ENCODE results near the gene MKNK1.

The MKNK1 gene

DNA sequence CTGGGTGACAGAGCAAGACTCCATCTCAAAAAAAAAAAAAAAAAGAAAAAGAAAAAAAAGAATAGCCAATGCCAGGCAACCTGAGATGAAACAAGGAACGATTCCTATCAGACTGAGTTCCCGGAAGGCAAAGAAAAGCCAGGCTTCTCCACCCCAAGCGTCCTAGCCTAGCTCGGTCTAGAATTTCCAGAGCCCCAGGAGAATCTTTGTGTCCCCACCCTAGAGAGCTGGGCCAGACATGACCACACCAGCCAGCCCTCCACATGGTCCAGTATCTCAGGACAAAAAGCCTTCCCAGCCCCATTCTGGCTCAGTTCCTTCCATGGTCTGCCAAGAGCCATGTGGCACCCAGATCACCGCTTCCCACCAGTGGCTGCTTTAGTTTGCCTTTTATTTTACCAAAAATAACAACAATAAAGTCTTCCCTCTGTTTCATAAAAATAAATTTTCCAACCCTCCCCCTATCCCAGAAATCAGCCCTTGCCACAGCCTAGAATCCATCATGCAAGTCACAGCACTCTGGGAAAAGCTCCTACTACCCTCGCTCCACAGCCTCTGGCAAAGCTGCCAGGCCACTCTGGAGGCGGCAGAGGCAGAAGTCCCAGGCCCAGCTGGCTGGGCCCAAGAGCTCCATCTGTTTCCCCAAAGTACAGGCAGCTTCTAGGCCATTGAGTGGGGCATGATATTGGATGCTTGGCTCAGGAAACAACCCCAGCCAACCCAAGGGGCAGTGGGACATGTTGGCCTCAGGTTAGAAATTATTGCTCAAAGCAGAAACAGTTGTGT is 3.5 kb upstream of the MKNK1 start:
- H3K4me3 ChIP-seq (ENCODE audit: low read depth in 1 of 2, low read length in 2 of 2) = no peak overlapping the region
- no peaks in the 10 kb centered on the region for H3K9me3 ChIP-seq (ENCODE audit: control insufficient read depth in 1 of 2, low read length in 2 of 2)
- H3K4me1 ChIP-seq (ENCODE audit: control insufficient read depth in 1 of 2, insufficient read depth in 2 of 2, low read length in 2 of 2) = peaks cover 6 to 25% of the 10 kb centered on the region in 2 donors
- no peak overlapping the region for H3K27ac ChIP-seq (ENCODE audit: low read length)
- H3K36me3 ChIP-seq (ENCODE audit: control insufficient read depth in 1 of 2, insufficient read depth in 2 of 2, low read length in 2 of 2) = peaks cover 21 to 28% of the 10 kb centered on the region in 2 donors
- no peaks in the 10 kb centered on the region for H3K27me3 ChIP-seq (ENCODE audit: low read depth, low read length)

DNA sequence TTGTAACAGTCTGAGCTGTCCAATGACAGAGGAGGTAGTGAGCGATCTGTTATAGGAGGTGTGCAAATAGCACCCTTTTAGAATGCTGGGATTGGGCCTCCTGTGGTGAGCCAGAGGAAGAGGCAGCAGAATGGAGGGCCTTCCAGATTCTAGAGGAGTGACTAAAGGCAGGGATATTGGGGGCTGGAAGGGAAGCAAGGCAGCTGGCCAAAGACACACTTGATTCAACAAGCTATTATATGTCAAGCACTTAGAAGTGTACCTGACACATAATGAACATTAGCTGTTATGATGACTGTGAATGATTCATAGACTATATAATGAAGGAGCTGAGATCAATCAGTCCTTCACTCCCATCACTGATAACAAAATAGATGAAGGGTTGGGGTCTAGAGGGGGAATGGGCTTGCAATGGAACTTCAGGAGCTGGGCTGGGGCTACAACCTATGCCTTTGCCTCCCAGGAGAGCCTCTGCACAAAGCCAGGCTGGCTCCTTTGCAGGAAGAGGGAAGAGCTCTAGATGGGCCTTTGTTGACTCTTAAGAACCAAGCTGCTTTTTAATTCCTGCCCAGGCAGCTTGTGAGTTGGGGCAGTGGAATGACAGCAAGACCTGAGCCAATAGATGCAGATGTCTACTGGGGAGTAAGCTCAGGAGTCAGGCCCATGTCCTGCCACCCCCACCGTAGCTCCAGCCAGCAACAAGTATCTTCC is 2.3 kb upstream of the MKNK1 start:
- peaks cover 21 to 24% of the 10 kb centered on the region in 2 donors for H3K36me3 ChIP-seq (ENCODE audit: control insufficient read depth in 1 of 2, insufficient read depth in 2 of 2, low read length in 2 of 2)
- H3K27ac ChIP-seq (ENCODE audit: low read length) = no peak overlapping the region
- no peak overlapping the region for H3K4me3 ChIP-seq (ENCODE audit: low read depth in 1 of 2, low read length in 2 of 2)
- H3K9me3 ChIP-seq (ENCODE audit: control insufficient read depth in 1 of 2, low read length in 2 of 2) = no peaks in the 10 kb centered on the region
- H3K27me3 ChIP-seq (ENCODE audit: low read depth, low read length) = no peaks in the 10 kb centered on the region
- H3K4me1 ChIP-seq (ENCODE audit: control insufficient read depth in 1 of 2, insufficient read depth in 2 of 2, low read length in 2 of 2) = peaks cover 6 to 20% of the 10 kb centered on the region in 2 donors

DNA sequence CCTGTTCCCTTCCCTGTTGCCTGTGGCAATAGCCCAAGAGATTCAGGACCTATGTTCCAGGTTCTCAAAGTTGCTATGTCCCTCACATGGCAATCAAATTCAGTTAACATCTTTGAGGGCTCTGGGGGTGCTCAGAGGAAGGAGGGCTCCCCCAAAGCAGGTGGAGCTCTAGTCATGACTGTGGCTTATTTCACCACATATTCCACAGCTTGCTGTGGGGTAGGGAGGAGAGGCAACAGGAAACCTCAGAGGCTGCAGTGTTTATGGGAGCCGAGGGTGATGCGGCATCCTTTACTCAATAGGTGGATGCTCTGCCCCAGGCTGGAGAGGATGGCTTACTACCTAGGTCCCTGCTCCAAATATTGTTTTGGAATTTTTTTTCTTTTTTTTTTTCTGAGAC is 1.2 kb upstream of the MKNK1 start:
- no peaks in the 10 kb centered on the region for H3K9me3 ChIP-seq (ENCODE audit: control insufficient read depth in 1 of 2, low read length in 2 of 2)
- H3K4me3 ChIP-seq (ENCODE audit: low read depth in 1 of 2, low read length in 2 of 2) = no peak overlapping the region
- H3K4me1 ChIP-seq (ENCODE audit: control insufficient read depth in 1 of 2, insufficient read depth in 2 of 2, low read length in 2 of 2) = peaks cover 6 to 19% of the 10 kb centered on the region in 2 donors
- peaks cover 21 to 24% of the 10 kb centered on the region in 2 donors for H3K36me3 ChIP-seq (ENCODE audit: control insufficient read depth in 1 of 2, insufficient read depth in 2 of 2, low read length in 2 of 2)
- no peak overlapping the region for H3K27ac ChIP-seq (ENCODE audit: low read length)
- no peaks in the 10 kb centered on the region for H3K27me3 ChIP-seq (ENCODE audit: low read depth, low read length)

DNA sequence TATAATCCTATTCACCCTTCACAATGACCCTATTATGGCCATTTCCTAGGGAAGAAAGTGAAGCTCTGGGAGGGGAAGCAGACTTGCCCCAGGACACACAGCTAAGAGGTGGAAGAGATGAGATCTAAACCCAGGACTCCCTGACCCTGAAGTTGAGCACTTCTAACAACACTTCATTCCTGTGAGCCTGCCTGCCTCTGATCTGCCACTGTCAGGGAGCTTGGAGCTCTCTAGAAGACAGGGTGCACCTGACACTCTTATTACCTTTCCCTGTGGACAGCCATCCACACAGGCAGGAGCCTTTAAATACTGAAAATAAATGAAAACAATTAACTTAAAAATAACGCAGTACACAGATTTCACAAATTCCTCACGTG is 599 bp downstream of the MKNK1 start:
- peak overlapping the region; percentile 87 to 89 for H3K4me3 ChIP-seq (ENCODE audit: low read depth in 1 of 2, low read length in 2 of 2)
- H3K27me3 ChIP-seq (ENCODE audit: low read depth, low read length) = no peaks in the 10 kb centered on the region
- H3K4me1 ChIP-seq (ENCODE audit: control insufficient read depth in 1 of 2, insufficient read depth in 2 of 2, low read length in 2 of 2) = peaks cover 11 to 37% of the 10 kb centered on the region in 2 donors
- H3K27ac ChIP-seq (ENCODE audit: low read length) = peak overlapping the region; percentile 81
- H3K36me3 ChIP-seq (ENCODE audit: control insufficient read depth in 1 of 2, insufficient read depth in 2 of 2, low read length in 2 of 2) = peaks cover 6 to 7% of the 10 kb centered on the region in 2 donors
- H3K9me3 ChIP-seq (ENCODE audit: control insufficient read depth in 1 of 2, low read length in 2 of 2) = no peaks in the 10 kb centered on the region

GRCh38 chr1:46601257-46602007 is 2.6 kb downstream of the MKNK1 start:
- H3K27ac ChIP-seq (ENCODE audit: low read length) = no peak overlapping the region

GRCh38 chr1:46599059-46599970 is 4.8 kb downstream of the MKNK1 start:
- no peak overlapping the region for H3K27ac ChIP-seq (ENCODE audit: low read length)
- peaks cover 11 to 37% of the 10 kb centered on the region in 2 donors for H3K4me1 ChIP-seq (ENCODE audit: control insufficient read depth in 1 of 2, insufficient read depth in 2 of 2, low read length in 2 of 2)
- no peak overlapping the region for H3K4me3 ChIP-seq (ENCODE audit: low read depth in 1 of 2, low read length in 2 of 2)

More at GRCh38 chr1:46601257-46602007, 2.6 kb downstream of the MKNK1 start:
- H3K27me3 ChIP-seq (ENCODE audit: low read depth, low read length) = no peaks in the 10 kb centered on the region
- peaks cover 11 to 37% of the 10 kb centered on the region in 2 donors for H3K4me1 ChIP-seq (ENCODE audit: control insufficient read depth in 1 of 2, insufficient read depth in 2 of 2, low read length in 2 of 2)
- H3K4me3 ChIP-seq (ENCODE audit: low read depth in 1 of 2, low read length in 2 of 2) = no peak overlapping the region
- H3K36me3 ChIP-seq (ENCODE audit: control insufficient read depth in 1 of 2, insufficient read depth in 2 of 2, low read length in 2 of 2) = no peaks in the 10 kb centered on the region
- no peaks in the 10 kb centered on the region for H3K9me3 ChIP-seq (ENCODE audit: control insufficient read depth in 1 of 2, low read length in 2 of 2)

GRCh38 chr1:46596846-46597245 is 7.2 kb downstream of the MKNK1 start:
- H3K4me1 ChIP-seq (ENCODE audit: control insufficient read depth in 1 of 2, insufficient read depth in 2 of 2, low read length in 2 of 2) = peaks cover 4 to 24% of the 10 kb centered on the region in 2 donors

More at GRCh38 chr1:46599059-46599970, 4.8 kb downstream of the MKNK1 start:
- Histone ChIP-seq H3K36me3 (ENCODE audit: control insufficient read depth in 1 of 2, insufficient read depth in 2 of 2, low read length in 2 of 2) (no peaks in the 10 kb centered on the region), H3K27me3 (ENCODE audit: low read depth, low read length) (no peaks in the 10 kb centered on the region), H3K9me3 (ENCODE audit: control insufficient read depth in 1 of 2, low read length in 2 of 2) (no peaks in the 10 kb centered on the region)

DNA sequence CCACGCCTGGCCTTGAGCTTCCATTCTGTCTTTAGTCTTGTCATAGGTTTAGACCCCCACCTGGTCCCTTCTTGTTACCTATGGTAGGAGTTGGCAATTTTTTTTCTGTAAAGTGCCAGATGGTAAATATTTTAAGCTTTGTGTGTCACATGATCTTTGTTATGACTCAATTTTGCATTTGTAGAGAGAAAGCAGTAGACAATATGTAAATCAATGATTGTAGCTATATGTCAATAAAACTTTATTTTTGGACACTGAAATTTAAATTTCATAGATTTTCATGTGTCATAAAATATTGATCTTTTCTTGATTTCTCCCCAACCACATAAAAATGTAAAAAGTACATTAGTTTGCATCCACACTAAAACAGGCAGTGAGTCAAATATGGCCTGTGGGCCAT is 8.0 kb downstream of the MKNK1 start:
- no peaks in the 10 kb centered on the region for H3K9me3 ChIP-seq (ENCODE audit: control insufficient read depth in 1 of 2, low read length in 2 of 2)
- peaks cover 23 to 28% of the 10 kb centered on the region in 2 donors for H3K36me3 ChIP-seq (ENCODE audit: control insufficient read depth in 1 of 2, insufficient read depth in 2 of 2, low read length in 2 of 2)
- H3K27ac ChIP-seq (ENCODE audit: low read length) = peak overlapping the region; percentile 7
- no peaks in the 10 kb centered on the region for H3K27me3 ChIP-seq (ENCODE audit: low read depth, low read length)
- H3K4me3 ChIP-seq (ENCODE audit: low read depth in 1 of 2, low read length in 2 of 2) = no peak overlapping the region
- H3K4me1 ChIP-seq (ENCODE audit: control insufficient read depth in 1 of 2, insufficient read depth in 2 of 2, low read length in 2 of 2) = peaks cover 4 to 18% of the 10 kb centered on the region in 2 donors

More at GRCh38 chr1:46596846-46597245, 7.2 kb downstream of the MKNK1 start:
- Histone ChIP-seq H3K36me3 (ENCODE audit: control insufficient read depth in 1 of 2, insufficient read depth in 2 of 2, low read length in 2 of 2) (peaks cover 15 to 20% of the 10 kb centered on the region in 2 donors), H3K9me3 (ENCODE audit: control insufficient read depth in 1 of 2, low read length in 2 of 2) (no peaks in the 10 kb centered on the region), H3K4me3 (ENCODE audit: low read depth in 1 of 2, low read length in 2 of 2) (no peak overlapping the region), H3K27ac (ENCODE audit: low read length) (no peak overlapping the region), H3K27me3 (ENCODE audit: low read depth, low read length) (no peaks in the 10 kb centered on the region)

GRCh38 chr1:46595127-46595526 is 8.9 kb downstream of the MKNK1 start:
- peaks cover 4 to 17% of the 10 kb centered on the region in 2 donors for H3K4me1 ChIP-seq (ENCODE audit: control insufficient read depth in 1 of 2, insufficient read depth in 2 of 2, low read length in 2 of 2)
- H3K4me3 ChIP-seq (ENCODE audit: low read depth in 1 of 2, low read length in 2 of 2) = no peak overlapping the region
- H3K27me3 ChIP-seq (ENCODE audit: low read depth, low read length) = no peaks in the 10 kb centered on the region
- H3K9me3 ChIP-seq (ENCODE audit: control insufficient read depth in 1 of 2, low read length in 2 of 2) = no peaks in the 10 kb centered on the region
- peak overlapping the region; percentile 70 for H3K27ac ChIP-seq (ENCODE audit: low read length)
- peaks cover 31 to 37% of the 10 kb centered on the region in 2 donors for H3K36me3 ChIP-seq (ENCODE audit: control insufficient read depth in 1 of 2, insufficient read depth in 2 of 2, low read length in 2 of 2)

GRCh38 chr1:46594063-46594462 is 10.0 kb downstream of the MKNK1 start:
- no peaks in the 10 kb centered on the region for H3K27me3 ChIP-seq (ENCODE audit: low read depth, low read length)
- H3K4me3 ChIP-seq (ENCODE audit: low read depth in 1 of 2, low read length in 2 of 2) = no peak overlapping the region
- peaks cover 4 to 6% of the 10 kb centered on the region in 2 donors for H3K4me1 ChIP-seq (ENCODE audit: control insufficient read depth in 1 of 2, insufficient read depth in 2 of 2, low read length in 2 of 2)
- H3K27ac ChIP-seq (ENCODE audit: low read length) = peak overlapping the region; percentile 70
- no peaks in the 10 kb centered on the region for H3K9me3 ChIP-seq (ENCODE audit: control insufficient read depth in 1 of 2, low read length in 2 of 2)
- peaks cover 42 to 46% of the 10 kb centered on the region in 2 donors for H3K36me3 ChIP-seq (ENCODE audit: control insufficient read depth in 1 of 2, insufficient read depth in 2 of 2, low read length in 2 of 2)

Measured in muscle layer of duodenum (tissue), 2 donors.